IMR-90 (cell line): Measurements from ENCODE around the gene TFE3. TPM values are rescaled to one million over a fixed set of nuclear protein-coding genes. Genes with fewer than 3 reads are reported as not detected.

Experiments
- ATAC-seq: fragments of 200-7000 bp; cut with Tn5 transposase; 2 replicates; pipeline ENCODE4 v1.9.1; 2020; ENCODE audit warnings: low read depth, mild to moderate bottlenecking, moderate library complexity
- BruUV-seq: library from RNA; stranded (reverse); fragments of 400-500 nt; replicated peaks from 2 replicates; lab custom pipeline; 2021; lab: Mats Ljungman, UMichigan
- CTCF ChIA-PET: fragments of 300-600 bp; formaldehyde crosslinking; extraction: SDS; loops from one replicate; lab custom pipeline; 2021; ENCODE audit warnings: antibody characterized with exemption; lab: Yijun Ruan, JAX
- POLR2A ChIA-PET: fragments of 300-600 bp; sonication (Branson Sonifier 250); formaldehyde crosslinking; loops from one replicate; lab custom pipeline; 2022; ENCODE audit warnings: antibody characterized with exemption; ENCODE audit not compliant: unreplicated experiment; lab: Charles Lee
- DNase-seq: peaks from one replicate; pipeline ENCODE4 v3.0.0; 2013
- H2AFZ ChIP-seq: replicated peaks from 2 replicates; pipeline ENCODE3; 2013; ENCODE audit warnings: low read length, mild to moderate bottlenecking; ENCODE audit not compliant: poor library complexity
- H2AK5ac ChIP-seq: 2 replicates; pipeline ENCODE4 v1.6.1; 2013; ENCODE audit warnings: low read depth, low read length, inconsistent platforms
- H2AK9ac ChIP-seq: replicated peaks from 2 replicates; pipeline ENCODE3; 2013; ENCODE audit warnings: mild to moderate bottlenecking, low read depth, low read length, moderate library complexity; ENCODE audit not compliant: poor library complexity
- H2BK120ac ChIP-seq: 2 replicates; pipeline ENCODE4 v1.6.1; 2013; ENCODE audit warnings: low read depth, low read length, inconsistent platforms
- H2BK15ac ChIP-seq: 3 replicates; pipeline ENCODE4 v1.6.1; 2013; ENCODE audit warnings: low read depth, low read length, inconsistent platforms
- H2BK20ac ChIP-seq: 2 replicates; pipeline ENCODE4 v1.6.1; 2013; ENCODE audit warnings: low read depth, mild to moderate bottlenecking, inconsistent platforms, low read length, moderate library complexity
- H2BK5ac ChIP-seq: 2 replicates; pipeline ENCODE4 v1.6.1; 2013; ENCODE audit warnings: mild to moderate bottlenecking, low read depth, low read length, inconsistent platforms; ENCODE audit not compliant: poor library complexity, severe bottlenecking
- H3K14ac ChIP-seq: replicated peaks from 2 replicates; pipeline ENCODE4 v1.6.1; 2013; ENCODE audit warnings: low read depth, low read length, inconsistent platforms
- H3K18ac ChIP-seq: 2 replicates; pipeline ENCODE4 v1.6.1; 2013; ENCODE audit warnings: low read depth, low read length, control low read depth
- H3K23ac ChIP-seq: 2 replicates; pipeline ENCODE4 v1.6.1; 2013; ENCODE audit warnings: low read depth, low read length, inconsistent platforms
- H3K27ac ChIP-seq: 2 replicates; pipeline ENCODE4 v1.5.1; 2013; ENCODE audit warnings: mild to moderate bottlenecking, control low read depth, low read length; ENCODE audit not compliant: insufficient read depth
- H3K27me3 ChIP-seq: 2 replicates; pipeline ENCODE4 v1.6.1; 2013; ENCODE audit warnings: low read length; ENCODE audit not compliant: control insufficient read depth, insufficient read depth
- H3K36me3 ChIP-seq: 2 replicates; pipeline ENCODE4 v1.6.1; 2013; ENCODE audit warnings: low read length, mixed read lengths; ENCODE audit not compliant: control insufficient read depth, insufficient read depth
- H3K4ac ChIP-seq: 2 replicates; pipeline ENCODE4 v1.6.1; 2013; ENCODE audit warnings: low read depth, low read length, inconsistent platforms
- H3K4me1 ChIP-seq: 2 replicates; pipeline ENCODE4 v1.6.1; 2013; ENCODE audit warnings: low read length, mixed read lengths; ENCODE audit not compliant: control insufficient read depth, insufficient read depth
- H3K4me2 ChIP-seq: 2 replicates; pipeline ENCODE4 v1.6.1; 2013; ENCODE audit warnings: low read depth, mild to moderate bottlenecking, control low read depth, low read length, moderate library complexity
- H3K4me3 ChIP-seq: 2 replicates; pipeline ENCODE4 v1.5.1; 2013; ENCODE audit warnings: low read depth, mild to moderate bottlenecking, control low read depth, low read length, moderate library complexity; ENCODE audit not compliant: insufficient read depth
- H3K56ac ChIP-seq: 2 replicates; pipeline ENCODE4 v1.6.1; 2013; ENCODE audit warnings: low read length, inconsistent platforms; ENCODE audit not compliant: insufficient read depth; ENCODE audit errors: extremely low read depth
- H3K79me1 ChIP-seq, 2 experiments: 2 replicates each; pipeline ENCODE4 v1.6.1; 2013; ENCODE audit warnings: low read length in 2 of 2, inconsistent platforms in 1 of 2, low read depth in 1 of 2
- H3K9ac ChIP-seq: 2 replicates; pipeline ENCODE4 v1.6.1; 2013; ENCODE audit warnings: low read depth, low read length, control low read depth
- H3K9me1 ChIP-seq: 2 replicates; pipeline ENCODE4 v1.6.1; 2013; ENCODE audit warnings: low read length, inconsistent platforms; ENCODE audit not compliant: insufficient read depth
- H3K9me3 ChIP-seq: 2 replicates; pipeline ENCODE4 v1.6.1; 2013; ENCODE audit warnings: low read length; ENCODE audit not compliant: control insufficient read depth, insufficient read depth
- H4K20me1 ChIP-seq: 2 replicates; pipeline ENCODE4 v1.6.1; 2013; ENCODE audit warnings: low read length, inconsistent platforms; ENCODE audit not compliant: insufficient read depth
- H4K5ac ChIP-seq: 2 replicates; pipeline ENCODE4 v1.6.1; 2013; ENCODE audit warnings: mild to moderate bottlenecking, low read depth, low read length, control low read depth
- H4K8ac ChIP-seq, 2 experiments: 2 replicates each; pipeline ENCODE4 v1.6.1; 2013; ENCODE audit warnings: low read depth in 2 of 2, low read length in 2 of 2, control low read depth in 1 of 2, inconsistent platforms in 1 of 2
- H4K91ac ChIP-seq: 2 replicates; pipeline ENCODE4 v1.6.1; 2013; ENCODE audit warnings: low read depth, low read length, inconsistent platforms; ENCODE audit not compliant: insufficient read depth
- BHLHE40 ChIP-seq: fragments of 150-350 bp; IDR thresholded peaks from 2 replicates; pipeline ENCODE4 v1.6.1; 2016; ENCODE audit warnings: mild to moderate bottlenecking, low read depth, low read length
- CHD1 ChIP-seq: IDR thresholded peaks from 2 replicates; pipeline ENCODE4 v1.6.1; 2012; ENCODE audit warnings: low read depth, low read length, improper control_type of control experiment
- CTCF ChIP-seq: conservative IDR thresholded peaks from 2 replicates; pipeline ENCODE4 v1.5.1; 2012; ENCODE audit warnings: mild to moderate bottlenecking, low read depth, low read length, improper control_type of control experiment
- ELK1 ChIP-seq: fragments of 150-350 bp; IDR thresholded peaks from 2 replicates; pipeline ENCODE4 v1.6.1; 2016; ENCODE audit warnings: low read depth, mild to moderate bottlenecking, low read length, moderate library complexity, borderline replicate concordance
- FOS ChIP-seq: fragments of 150-350 bp; IDR thresholded peaks from 2 replicates; pipeline ENCODE4 v1.6.1; 2016; ENCODE audit warnings: low read depth, low read length
- MXI1 ChIP-seq: IDR thresholded peaks from 2 replicates; pipeline ENCODE4 v1.6.1; 2012; ENCODE audit warnings: low read depth, mild to moderate bottlenecking, low read length, moderate library complexity, borderline replicate concordance
- NFE2L2 ChIP-seq: fragments of 150-350 bp; IDR thresholded peaks from 2 replicates; pipeline ENCODE4 v1.6.1; 2016; ENCODE audit warnings: low read depth, mild to moderate bottlenecking, low read length
- POLR2A ChIP-seq: IDR thresholded peaks from 2 replicates; pipeline ENCODE4 v1.6.1; 2012; ENCODE audit warnings: mild to moderate bottlenecking, low read depth, low read length
- RAD21 ChIP-seq: IDR thresholded peaks from 2 replicates; pipeline ENCODE4 v1.6.1; 2012; ENCODE audit warnings: low read length, improper control_type of control experiment
- RCOR1 ChIP-seq: IDR thresholded peaks from 2 replicates; pipeline ENCODE4 v1.6.1; 2012; ENCODE audit warnings: mild to moderate bottlenecking, low read length, improper control_type of control experiment; ENCODE audit not compliant: insufficient replicate concordance
- RFX5 ChIP-seq: IDR thresholded peaks from 2 replicates; pipeline ENCODE4 v1.8.0; 2012; ENCODE audit warnings: low read depth, mild to moderate bottlenecking, low read length, moderate library complexity
- USF2 ChIP-seq: fragments of 150-350 bp; IDR thresholded peaks from 2 replicates; pipeline ENCODE4 v1.6.1; 2017; ENCODE audit warnings: mild to moderate bottlenecking, antibody characterized with exemption, low read length, low read depth
- WGBS, 2 experiments: methylation state at CpG; one replicate each; pipeline versions ENCODE4 v1.1.5 to v1.1.7; 2013; ENCODE audit warnings: missing lambda C conversion rate in 2 of 2; ENCODE audit not compliant: insufficient read length in 1 of 2; ENCODE audit errors: extremely low coverage in 2 of 2; 5-methylcytosine and 5-hydroxymethylcytosine counted together
- dilution Hi-C: fragments of 300-500 bp; cut with HindIII; formaldehyde crosslinking; loops from one replicate; pipeline ENCODE4 v1.14.3; 2018; ENCODE audit warnings: low sequenced_read_pairs; ENCODE audit not compliant: unreplicated experiment
- in situ Hi-C: fragments of 300-500 bp; cut with MboI; formaldehyde crosslinking; loops from 3 replicates; pipeline ENCODE4 v1.14.3; 2019; ENCODE audit warnings: low sequenced_read_pairs, inconsistent platforms, mixed read lengths
- intact Hi-C: fragments of 100-400 bp; cut with micrococcal nuclease; formaldehyde crosslinking; loops from 2 replicates; pipeline ENCODE4 v1.10.0; 2022
- polyA plus RNA-seq, 3 experiments: library from polyadenylated mRNA; depleted of rRNA; stranded (reverse); fragments of >200 nt; gene quantifications; 2 replicates each; pipeline ENCODE4 v1.2.3, GENCODE V29; 2012; ENCODE audit warnings: low replicate concordance in 1 of 3
- total RNA-seq: library from RNA; depleted of rRNA; stranded (reverse); fragments of >200 nt; gene quantifications from 2 replicates; pipeline ENCODE4 v1.2.3, GENCODE V29; 2012

The TFE3 gene
- total and polyA plus RNA-seq, 2 of the 4 experiments (the other 2 are of a cell fraction), result 24.4 to 40.5 TPM

- intact Hi-C loops (loop anchor here (10.0 kb wide), 1 partner anchor 92 kb away; the partner anchor contains the start of gene MAGIX), in situ Hi-C loops (loop anchor here (25.0 kb wide), 1 partner anchor 110 kb away; the partner anchor contains the start of genes KCND1 and OTUD5)
- POLR2A ChIA-PET, result no interaction called here
Measured at GRCh38 chrX:49072712-49073095, 29.5 kb upstream of the TFE3 start.

More at GRCh38 chrX:49072712-49073095, 29.5 kb upstream of the TFE3 start:
- Histone ChIP-seq H4K5ac (no peak overlapping the region), H3K36me3 (peaks cover 16% of the 10 kb centered on the region), H3K9me3 (no peaks in the 10 kb centered on the region), H3K4me1 (no peaks in the 10 kb centered on the region), H3K4me3 (peak overlapping the region; percentile 85), H2AFZ (peak overlapping the region; percentile 79), H2BK15ac (no peak overlapping the region), H3K4ac (0 out of 2 replicates have a peak overlapping the region, but pooled peaks have one; percentile 35), H2AK9ac (peak overlapping the region; percentile 98), H3K23ac (peak overlapping the region; percentile 31), H3K56ac (no peak overlapping the region), H3K14ac (peak overlapping the region; percentile 82; the same call in 1 of the 2 replicates), H3K18ac (no peak overlapping the region), H4K8ac (peak overlapping the region in 1 of 2 experiments; percentile 74; a peak in 1 of 4 replicates), H2BK5ac (no peak overlapping the region), H3K9me1 (0 out of 2 replicates have a peak, but pooled peaks cover 5% of the 10 kb centered on the region), H3K27ac (peak overlapping the region; percentile 21), H3K27me3 (no peaks in the 10 kb centered on the region), H3K79me1 (peaks cover 0 to 27% of the 10 kb centered on the region in 2 experiments; a peak in 2 of 4 replicates), H4K20me1 (no peaks in the 10 kb centered on the region), H3K4me2 (peak overlapping the region; percentile 92), H4K91ac (no peak overlapping the region; the same call in 1 of the 2 replicates), H2BK120ac (no peak overlapping the region), H2AK5ac (no peak overlapping the region), H2BK20ac (no peak overlapping the region), H3K9ac (peak overlapping the region; percentile 73)
- DNase-seq (no peak), ATAC-seq (peak; percentile 11)
- BruUV-seq, result no TSS peak
- 26% methylated on average over 6 of the region's 10 CpGs; no CpG with 5 or more reads in 1 of the 2 experiments for WGBS, 2 experiments
- dilution Hi-C loops, result no loop called here
- no peak for TF ChIP-seq CHD1
- no peak for TF ChIP-seq RAD21
- no peak for TF ChIP-seq NFE2L2
- no peak for TF ChIP-seq MXI1
- no peak for TF ChIP-seq CTCF
- no peak for TF ChIP-seq POLR2A
- no peak for TF ChIP-seq USF2
- no peak for TF ChIP-seq RFX5
- no peak for TF ChIP-seq ELK1
- no peak for TF ChIP-seq BHLHE40
- TF ChIP-seq FOS, result no peak
- no peak for TF ChIP-seq RCOR1
- CTCF ChIA-PET, result interaction anchor here (0.5 kb wide), 1 partner anchor 70 kb away, joined by 3 read pairs; no protein-coding TSS in a partner anchor
